GM10266 (cell line): ENCODE results near the gene FBN1.

Experiments used
- DNase-seq: peaks from one replicate; pipeline ENCODE4 v3.0.0; 2012; ENCODE audit errors: extremely low spot score
- TF ChIP-seq, protein P1 (sequence below): IDR thresholded peaks from 2 replicates; pipeline ENCODE4 v1.5.1; 2012; ENCODE audit warnings: mild to moderate bottlenecking, low read depth; ENCODE audit not compliant: control insufficient read depth, insufficient read depth; ENCODE audit errors: missing control alignments

Gene FBN1

DNA sequence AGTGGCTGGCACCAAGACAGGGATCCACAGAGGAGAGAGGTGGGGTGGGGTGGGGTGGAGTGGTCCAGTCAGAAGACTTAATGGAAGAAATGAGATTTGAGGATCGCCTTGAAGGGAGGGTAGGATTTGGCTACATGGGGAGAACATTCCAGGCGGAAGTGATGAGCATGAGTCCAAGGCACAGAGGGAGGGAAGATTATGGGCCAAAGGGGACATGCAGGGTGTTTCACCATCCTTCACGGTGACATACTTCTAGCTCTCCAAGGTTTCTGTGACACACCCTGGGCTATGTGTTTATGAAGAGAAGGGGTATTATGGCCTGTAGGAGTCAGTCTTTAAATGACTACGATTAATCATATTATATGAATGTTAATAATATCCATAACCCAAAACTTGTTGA is 7.7 kb upstream of the FBN1 start:
- TF ChIP-seq, protein P1, sequence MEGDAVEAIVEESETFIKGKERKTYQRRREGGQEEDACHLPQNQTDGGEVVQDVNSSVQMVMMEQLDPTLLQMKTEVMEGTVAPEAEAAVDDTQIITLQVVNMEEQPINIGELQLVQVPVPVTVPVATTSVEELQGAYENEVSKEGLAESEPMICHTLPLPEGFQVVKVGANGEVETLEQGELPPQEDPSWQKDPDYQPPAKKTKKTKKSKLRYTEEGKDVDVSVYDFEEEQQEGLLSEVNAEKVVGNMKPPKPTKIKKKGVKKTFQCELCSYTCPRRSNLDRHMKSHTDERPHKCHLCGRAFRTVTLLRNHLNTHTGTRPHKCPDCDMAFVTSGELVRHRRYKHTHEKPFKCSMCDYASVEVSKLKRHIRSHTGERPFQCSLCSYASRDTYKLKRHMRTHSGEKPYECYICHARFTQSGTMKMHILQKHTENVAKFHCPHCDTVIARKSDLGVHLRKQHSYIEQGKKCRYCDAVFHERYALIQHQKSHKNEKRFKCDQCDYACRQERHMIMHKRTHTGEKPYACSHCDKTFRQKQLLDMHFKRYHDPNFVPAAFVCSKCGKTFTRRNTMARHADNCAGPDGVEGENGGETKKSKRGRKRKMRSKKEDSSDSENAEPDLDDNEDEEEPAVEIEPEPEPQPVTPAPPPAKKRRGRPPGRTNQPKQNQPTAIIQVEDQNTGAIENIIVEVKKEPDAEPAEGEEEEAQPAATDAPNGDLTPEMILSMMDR: no peak
- no peak for DNase-seq

- DNase-seq: no peak
- TF ChIP-seq, protein P1: no peak
Observed at GRCh38 chr15:48652510-48653076, 7.1 kb upstream of the FBN1 start.

DNA sequence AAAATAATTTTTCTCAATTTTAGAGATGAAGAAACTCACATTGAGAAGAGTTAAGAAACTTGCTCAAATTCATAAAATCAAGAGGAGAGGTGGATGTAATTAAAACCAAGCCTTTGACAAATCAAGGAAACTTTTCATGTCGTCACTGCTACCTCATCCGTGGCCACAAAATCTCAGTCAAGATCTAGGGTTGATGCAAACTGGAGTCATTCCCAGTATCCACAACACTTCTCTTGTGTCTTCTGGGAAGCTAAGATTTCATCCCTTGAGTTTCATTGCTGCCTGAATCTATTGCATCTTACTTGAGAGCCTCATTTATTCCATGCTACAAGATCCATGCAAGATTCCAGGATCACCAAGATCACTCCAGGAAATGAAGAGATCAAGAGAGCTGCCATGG is 5.4 kb upstream of the FBN1 start:
- TF ChIP-seq, protein P1: no peak

DNA sequence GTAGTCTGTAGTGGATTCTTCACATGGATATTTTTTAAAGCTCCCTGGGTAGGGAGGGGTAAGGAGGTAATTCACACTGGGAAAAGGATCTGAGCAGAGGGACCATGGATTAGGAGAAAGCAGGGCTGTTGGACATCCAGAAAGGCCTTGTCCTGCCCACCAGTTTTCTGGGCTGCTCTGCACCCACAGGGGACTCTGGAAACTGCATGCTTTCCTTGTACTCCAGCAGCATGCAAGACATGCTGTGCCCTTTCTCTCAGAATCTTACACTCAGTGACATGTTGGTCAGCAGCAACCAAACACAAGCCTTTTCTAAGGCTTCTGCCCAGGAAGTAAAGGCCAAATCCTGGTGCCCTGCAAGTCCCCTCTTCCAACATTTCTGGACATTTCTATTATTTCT is 2.5 kb upstream of the FBN1 start:
- TF ChIP-seq, protein P1: no peak
- no peak for DNase-seq

More for the DNA sequence above, 5.4 kb upstream of the FBN1 start:
- DNase-seq: no peak

DNA sequence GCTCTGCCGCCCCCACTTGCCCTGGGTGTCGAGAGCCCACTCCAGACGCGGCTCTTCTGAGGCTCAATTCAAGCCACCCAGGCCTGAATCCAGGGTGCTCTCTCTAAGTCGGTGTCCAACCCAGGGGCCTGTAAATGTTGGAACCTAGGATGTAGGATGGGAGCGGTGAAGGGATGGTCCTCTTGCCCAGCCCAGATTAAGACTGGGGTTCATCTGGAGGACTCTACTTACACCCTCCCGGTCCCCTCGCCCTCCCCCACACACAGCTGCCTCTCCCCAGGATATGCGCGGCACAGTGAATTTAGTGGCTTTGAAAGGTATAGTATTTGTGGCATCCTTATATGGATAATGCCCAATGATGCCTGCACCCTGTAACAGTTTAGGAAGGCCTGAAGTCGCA is 822 bp upstream of the FBN1 start:
- TF ChIP-seq, protein P1: no peak

DNA sequence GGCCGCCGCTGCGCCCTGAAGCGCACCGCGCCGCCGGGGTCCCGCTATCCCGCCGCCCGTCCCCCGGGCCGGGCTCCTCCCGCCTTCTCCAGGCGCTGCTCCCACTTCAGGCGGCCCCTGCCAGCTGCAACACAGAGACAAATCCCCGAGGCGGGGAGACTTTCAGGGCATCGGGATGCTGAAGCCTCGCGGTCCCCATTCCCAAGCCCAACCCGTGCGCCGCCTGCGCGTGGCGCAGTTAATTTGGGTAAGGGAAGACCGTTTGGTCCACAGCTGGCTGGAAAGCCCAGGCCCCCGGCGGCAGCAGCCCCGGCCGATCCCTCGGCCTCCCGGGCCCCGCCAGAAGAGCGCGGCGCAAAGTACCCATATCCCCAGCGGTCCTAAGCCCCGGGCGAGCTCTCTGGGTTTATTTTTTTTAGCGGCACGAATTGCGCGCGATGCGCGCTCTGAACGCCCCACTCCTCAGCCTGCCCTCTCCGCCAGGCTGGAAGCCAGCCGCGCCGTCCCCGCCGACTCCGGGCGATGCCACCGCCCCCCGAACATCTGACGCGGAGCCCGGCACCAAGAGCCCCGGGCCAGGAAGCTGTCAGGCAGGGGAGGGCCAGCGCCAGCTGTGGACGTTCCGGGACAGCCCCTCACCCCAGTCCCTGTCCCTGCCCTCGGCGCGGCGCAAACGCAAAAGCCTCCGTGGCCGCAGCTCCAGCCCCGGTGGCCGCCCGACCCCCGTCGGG is 517 bp downstream of the FBN1 start:
- TF ChIP-seq, protein P1: no peak
- DNase-seq: peak; percentile 70

More for the DNA sequence above, 822 bp upstream of the FBN1 start:
- DNase-seq: no peak

DNA sequence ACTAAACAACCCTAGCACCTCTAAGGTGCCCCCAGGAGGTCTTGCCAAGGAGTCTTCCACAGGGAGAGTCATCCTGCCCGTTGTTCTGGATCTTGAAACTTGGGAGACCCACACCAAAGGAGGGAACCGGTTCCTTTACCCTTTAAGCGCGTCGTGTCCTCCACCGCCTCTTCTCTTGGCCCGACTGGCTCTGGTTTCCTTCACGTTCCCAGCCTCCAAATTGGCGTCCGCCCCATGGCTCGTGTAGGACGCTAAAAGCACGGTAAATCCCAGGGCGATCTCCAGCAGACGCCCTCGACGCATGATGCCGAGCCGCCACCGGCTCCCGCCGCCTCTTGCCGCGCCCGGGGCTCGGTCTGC is 1.1 kb downstream of the FBN1 start:
- TF ChIP-seq, protein P1: no peak
- DNase-seq: peak; percentile 40
